Activated naive CD4-positive, alpha-beta T cell treated with Interleukin-2 at 50 U/mL for 16 hours (primary cell): ENCODE measurements around the gene STRIP2.
A peak's percentile ranks its signal among the peaks of the same experiment; 100 is the strongest.
"Not testable (repeated sequence)": the region's sequence is repeated elsewhere in the genome, so short reads cannot be mapped to it uniquely, and the experiment has no call there.

Experiments
- DNase-seq: peaks from one replicate; pipeline ENCODE4 v3.0.0-alpha.2; 2020

Gene STRIP2, protein sequence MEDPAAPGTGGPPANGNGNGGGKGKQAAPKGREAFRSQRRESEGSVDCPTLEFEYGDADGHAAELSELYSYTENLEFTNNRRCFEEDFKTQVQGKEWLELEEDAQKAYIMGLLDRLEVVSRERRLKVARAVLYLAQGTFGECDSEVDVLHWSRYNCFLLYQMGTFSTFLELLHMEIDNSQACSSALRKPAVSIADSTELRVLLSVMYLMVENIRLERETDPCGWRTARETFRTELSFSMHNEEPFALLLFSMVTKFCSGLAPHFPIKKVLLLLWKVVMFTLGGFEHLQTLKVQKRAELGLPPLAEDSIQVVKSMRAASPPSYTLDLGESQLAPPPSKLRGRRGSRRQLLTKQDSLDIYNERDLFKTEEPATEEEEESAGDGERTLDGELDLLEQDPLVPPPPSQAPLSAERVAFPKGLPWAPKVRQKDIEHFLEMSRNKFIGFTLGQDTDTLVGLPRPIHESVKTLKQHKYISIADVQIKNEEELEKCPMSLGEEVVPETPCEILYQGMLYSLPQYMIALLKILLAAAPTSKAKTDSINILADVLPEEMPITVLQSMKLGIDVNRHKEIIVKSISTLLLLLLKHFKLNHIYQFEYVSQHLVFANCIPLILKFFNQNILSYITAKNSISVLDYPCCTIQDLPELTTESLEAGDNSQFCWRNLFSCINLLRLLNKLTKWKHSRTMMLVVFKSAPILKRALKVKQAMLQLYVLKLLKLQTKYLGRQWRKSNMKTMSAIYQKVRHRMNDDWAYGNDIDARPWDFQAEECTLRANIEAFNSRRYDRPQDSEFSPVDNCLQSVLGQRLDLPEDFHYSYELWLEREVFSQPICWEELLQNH

DNA sequence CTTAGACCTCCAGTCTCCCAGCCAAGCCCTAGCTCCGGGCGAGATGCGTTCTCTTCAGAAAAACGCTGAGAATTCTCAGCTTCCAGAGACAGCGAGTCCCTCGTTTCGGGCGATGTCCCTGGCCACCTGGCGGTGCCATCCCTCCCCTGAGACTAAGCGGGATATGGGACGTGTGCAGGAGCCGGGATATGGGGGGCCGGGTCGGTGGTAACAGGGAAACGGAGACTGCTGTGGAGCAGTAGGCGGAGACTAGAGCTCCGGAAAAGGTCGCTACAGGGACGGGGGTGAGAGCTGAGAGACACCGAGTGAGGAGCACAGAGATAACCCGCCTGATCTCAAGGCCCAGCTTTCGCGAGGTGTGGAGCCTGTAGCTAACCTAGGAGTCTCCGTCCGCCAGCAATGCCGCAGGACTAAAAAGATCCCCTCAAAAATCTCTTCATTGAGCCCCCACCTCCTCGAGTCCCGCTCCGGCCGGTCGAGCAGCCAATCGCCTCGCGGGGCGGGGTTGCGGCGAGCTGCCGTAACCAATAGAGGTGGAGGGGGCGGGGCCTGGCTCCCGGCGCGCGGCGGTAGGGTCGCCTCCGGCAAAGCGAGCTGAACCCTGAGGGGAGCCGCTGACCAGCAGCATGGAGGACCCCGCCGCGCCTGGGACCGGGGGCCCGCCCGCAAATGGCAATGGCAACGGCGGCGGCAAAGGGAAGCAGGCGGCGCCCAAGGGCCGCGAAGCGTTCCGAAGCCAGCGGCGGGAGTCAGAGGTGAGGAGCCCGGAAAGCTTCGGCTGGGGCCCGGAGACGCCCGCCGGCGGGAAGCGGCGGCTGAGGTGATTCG is at the start of gene STRIP2:
Gene STRIP2, plus strand, starts transcription at position 586 of the 828 bp plus-strand sequence. Its CDS starts 41 bp downstream, at position 627.
- DNase-seq, result peak; percentile 94

DNA sequence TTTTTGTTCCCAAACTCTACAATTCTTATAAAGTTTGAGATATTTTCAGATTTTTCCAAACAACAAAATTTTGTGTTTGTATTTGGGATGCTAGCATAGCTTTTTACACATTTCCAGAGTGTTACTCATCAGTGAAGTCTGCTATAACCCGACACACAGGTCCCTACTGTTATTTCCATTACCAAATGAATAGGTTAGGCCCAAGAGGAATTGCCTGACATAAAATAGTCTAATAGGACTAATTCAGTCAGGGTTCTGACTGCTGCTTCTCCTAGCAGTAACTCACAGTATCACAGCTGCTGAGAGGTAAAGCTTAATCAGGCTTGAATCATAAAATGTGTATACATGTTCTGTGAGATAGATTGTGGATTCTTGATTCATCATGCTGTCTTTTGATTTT is 49.1 kb upstream of the STRIP2 start:
- DNase-seq, result no peak

DNA sequence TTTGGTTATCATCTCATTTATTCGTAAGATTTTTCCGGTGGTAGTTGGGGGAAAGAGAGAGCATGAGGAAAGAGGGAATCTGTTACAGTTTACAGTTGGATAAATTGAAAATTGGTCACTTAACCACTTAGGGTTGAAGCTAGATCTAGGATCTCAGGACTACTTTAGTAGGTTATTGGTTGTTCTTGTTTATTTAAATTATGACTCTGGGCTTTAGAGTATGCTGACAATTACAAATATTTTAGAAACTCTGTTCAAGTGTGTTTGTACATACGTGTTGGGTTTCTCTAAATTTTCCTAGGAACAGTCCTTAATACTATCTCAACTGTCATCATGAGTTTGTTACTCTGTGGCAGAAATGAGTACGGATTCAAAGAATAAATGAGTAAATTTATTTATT is 48.6 kb upstream of the STRIP2 start:
- DNase-seq, result no peak

GRCh38 chr7:129386506-129386905 is 47.7 kb upstream of the STRIP2 start:
- DNase-seq, result no peak

DNA sequence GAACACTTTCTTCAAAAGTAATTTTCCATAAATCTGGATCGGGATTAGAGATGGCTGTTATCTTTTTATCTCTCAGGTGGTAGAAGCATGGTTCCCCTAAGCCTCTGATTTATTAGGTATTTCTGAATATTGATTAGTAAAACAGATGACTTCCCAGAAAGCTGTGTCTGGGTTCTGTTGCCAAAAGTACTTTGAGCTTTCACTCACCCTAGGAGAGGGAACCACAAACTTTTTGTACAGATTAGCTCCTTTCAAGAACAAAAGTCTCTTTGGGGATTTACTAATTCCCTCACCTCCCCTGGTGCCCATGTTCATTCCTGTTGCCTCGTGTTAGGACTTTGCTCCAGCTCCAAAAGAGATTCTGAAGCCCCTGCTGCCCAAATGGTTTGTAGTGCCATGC is 46.7 kb upstream of the STRIP2 start:
- DNase-seq, result no peak

- no peak for DNase-seq
Observed at GRCh38 chr7:129388333-129389098, 45.7 kb upstream of the STRIP2 start.

- DNase-seq, result no peak
Observed at GRCh38 chr7:129389829-129390228, 44.4 kb upstream of the STRIP2 start.

- no peak for DNase-seq
Observed at GRCh38 chr7:129390314-129390713, 43.9 kb upstream of the STRIP2 start.

- DNase-seq, result no peak
Observed at GRCh38 chr7:129391546-129392171, 42.6 kb upstream of the STRIP2 start.

GRCh38 chr7:129393255-129393654 is 41.0 kb upstream of the STRIP2 start:
- DNase-seq, result no peak

GRCh38 chr7:129394101-129394500 is 40.1 kb upstream of the STRIP2 start:
- no peak for DNase-seq

- DNase-seq, result no peak
Observed at GRCh38 chr7:129394982-129395914, 39.0 kb upstream of the STRIP2 start.

- no peak for DNase-seq
Observed at GRCh38 chr7:129401228-129401966, 32.8 kb upstream of the STRIP2 start.

DNA sequence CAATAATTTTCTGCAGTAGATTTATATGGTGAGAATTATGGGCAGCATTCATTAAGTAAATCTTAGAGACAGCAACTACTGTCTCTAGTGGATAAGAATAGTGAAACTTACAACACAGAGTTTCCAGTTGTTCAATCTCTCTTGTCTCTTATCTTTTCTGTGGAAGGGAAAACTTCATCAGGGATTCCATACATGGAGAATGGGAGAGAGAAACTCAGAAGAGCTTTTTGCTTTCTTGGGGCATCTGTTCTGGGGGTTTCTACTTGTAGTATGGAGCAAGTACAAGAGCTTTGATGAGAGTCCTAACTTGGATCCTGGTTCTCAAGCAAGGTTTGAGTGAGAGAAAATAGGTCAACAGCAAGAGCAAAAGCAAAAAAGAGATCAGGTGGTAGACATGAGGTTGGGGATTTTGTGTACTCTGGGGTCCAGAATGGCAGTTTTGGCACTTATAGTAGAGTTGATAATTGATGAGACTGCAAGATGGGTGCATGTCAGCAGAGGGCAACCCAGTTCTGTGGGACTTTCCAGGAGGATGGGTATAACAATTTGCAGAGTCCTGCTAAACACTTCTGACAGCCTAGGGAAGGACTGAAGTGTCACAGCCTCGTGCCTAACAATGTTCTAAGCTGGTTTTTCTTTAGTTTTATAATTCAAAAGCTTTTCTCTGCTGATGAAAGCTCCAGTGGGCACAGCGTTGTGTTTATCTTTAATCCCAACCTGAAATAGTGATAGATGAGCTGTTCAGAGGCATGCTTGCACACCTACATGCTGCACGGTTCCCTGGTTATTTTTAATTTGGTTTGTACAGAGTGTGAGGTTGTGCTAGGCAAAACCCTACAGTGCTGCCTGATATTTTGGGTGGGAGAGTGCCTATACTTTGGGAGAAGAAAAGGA is 32.0 kb upstream of the STRIP2 start:
- DNase-seq, result peak; percentile 11

DNA sequence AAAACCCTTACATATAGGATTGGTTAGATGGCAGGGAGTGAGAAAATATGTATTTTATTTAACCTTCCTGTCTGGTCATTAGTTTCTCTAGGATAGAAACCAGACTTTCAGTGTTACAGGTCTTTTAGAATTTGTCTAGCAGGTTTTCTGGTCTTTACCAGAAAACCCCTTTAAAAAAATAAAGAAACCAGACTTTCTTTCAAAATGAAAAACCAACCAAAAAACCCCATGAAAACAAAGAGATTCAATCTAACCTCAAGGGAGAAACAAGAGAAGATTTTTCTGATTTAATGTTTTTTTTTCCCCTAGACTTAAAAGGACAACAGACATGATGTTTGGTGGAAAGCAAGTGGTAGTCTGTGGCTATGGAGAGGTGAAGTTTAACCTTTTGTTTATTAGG is 28.7 kb upstream of the STRIP2 start:
- no peak for DNase-seq

DNA sequence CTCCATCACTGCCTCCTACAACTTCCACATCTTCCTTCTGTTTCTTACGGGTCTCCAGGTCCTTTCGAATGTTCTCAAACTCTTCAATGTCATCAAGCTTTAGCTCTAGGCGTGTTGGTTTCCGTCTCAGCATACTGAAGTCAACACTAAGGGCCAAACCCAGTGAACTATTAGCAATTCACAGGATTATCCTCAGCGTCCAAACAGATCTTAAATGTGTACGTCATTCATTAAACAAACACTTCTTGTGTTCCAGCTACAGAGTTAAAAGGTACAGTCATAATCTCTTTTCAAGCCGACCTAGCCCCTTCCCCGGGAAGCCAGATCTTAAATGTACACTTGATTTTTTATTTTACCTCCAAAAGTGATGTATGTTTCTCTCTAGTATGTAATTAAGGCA is 24.0 kb upstream of the STRIP2 start:
- not testable (repeated sequence) for DNase-seq

DNA sequence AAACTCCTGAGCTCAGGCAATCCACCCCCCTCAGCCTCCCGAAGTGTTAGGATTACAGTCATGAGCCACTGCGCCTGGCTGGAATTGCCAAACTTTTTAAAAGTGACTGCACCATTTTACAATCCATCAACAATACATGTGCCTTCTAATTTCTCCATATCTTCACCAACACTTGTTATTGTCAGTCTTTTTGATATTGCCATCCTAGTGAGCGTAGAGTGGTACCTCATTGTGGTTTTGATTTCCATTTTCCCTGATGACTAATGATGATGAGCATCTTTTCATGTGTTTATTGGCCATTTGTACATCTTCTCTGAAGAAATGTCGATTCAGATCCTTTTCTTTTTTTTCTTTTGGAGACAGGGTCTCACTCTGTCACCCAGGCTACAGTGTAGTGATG is 21.7 kb upstream of the STRIP2 start:
- no peak for DNase-seq

DNA sequence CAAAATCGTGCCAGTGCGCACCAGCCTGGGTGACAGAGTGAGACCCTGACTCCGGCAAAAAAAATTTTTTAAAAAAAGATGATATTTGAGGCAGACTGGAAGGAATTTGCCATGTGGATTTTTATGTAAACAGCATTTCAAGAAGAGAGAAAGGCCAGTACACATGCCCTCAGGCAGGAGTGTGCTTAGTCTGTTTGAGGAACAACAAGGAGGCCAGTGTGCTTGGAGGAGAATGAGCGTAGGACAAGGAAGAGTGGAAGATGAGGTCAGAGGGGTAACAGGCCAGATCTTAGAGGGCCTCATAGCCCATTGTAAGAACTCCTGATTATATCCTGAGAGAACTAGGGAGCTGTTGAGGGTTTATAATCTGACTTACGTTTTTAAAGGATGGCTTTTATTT is 17.2 kb upstream of the STRIP2 start:
- DNase-seq, result no peak

GRCh38 chr7:129421717-129422250 is 12.4 kb upstream of the STRIP2 start:
- no peak for DNase-seq
